H1 (cell line): ENCODE measurements around the gene HRH3. TPM values are rescaled to one million over a fixed set of nuclear protein-coding genes. Genes with fewer than 3 reads are reported as not detected.

Source experiments
- ATF2 ChIP-seq: IDR thresholded peaks from 2 replicates; pipeline ENCODE4 v1.6.1; 2012; ENCODE audit warnings: low read length, inconsistent platforms
- BACH1 ChIP-seq: IDR thresholded peaks from 2 replicates; pipeline ENCODE4 v1.6.1; 2012; ENCODE audit warnings: low read length, improper control_type of control experiment
- CEBPB ChIP-seq: IDR thresholded peaks from 2 replicates; pipeline ENCODE4 v1.6.1; 2012; ENCODE audit warnings: low read depth, low read length
- CHD1 ChIP-seq: IDR thresholded peaks from 2 replicates; pipeline ENCODE4 v1.6.1; 2012; ENCODE audit warnings: low read depth, low read length, improper control_type of control experiment
- CREB1 ChIP-seq: IDR thresholded peaks from 2 replicates; pipeline ENCODE4 v1.6.1; 2012; ENCODE audit warnings: inconsistent platforms
- GABPA ChIP-seq: IDR thresholded peaks from 2 replicates; pipeline ENCODE4 v1.6.1; 2011; ENCODE audit warnings: mild to moderate bottlenecking, low read length, moderate library complexity, borderline replicate concordance; ENCODE audit not compliant: insufficient read depth
- GTF2F1 ChIP-seq: IDR thresholded peaks from 2 replicates; pipeline ENCODE4 v1.6.1; 2012; ENCODE audit warnings: low read depth, low read length, improper control_type of control experiment, borderline replicate concordance
- HDAC2 ChIP-seq, 2 experiments: fragments of 300-600 bp in 1 of 2; sonication (generic) in 1 of 2; IDR thresholded peaks; 2 replicates each; pipeline ENCODE4 v1.6.1; 2011 to 2012; ENCODE audit warnings: low read depth in 2 of 2, low read length in 2 of 2, mild to moderate bottlenecking in 2 of 2, moderate library complexity in 2 of 2, borderline replicate concordance in 1 of 2, inconsistent platforms in 1 of 2
- KDM5A ChIP-seq: fragments of 200-600 bp; IDR thresholded peaks from 2 replicates; pipeline ENCODE4 v1.7.1; 2012; ENCODE audit warnings: mild to moderate bottlenecking, low read length, inconsistent platforms, mixed read lengths
- MAFK ChIP-seq: IDR thresholded peaks from 2 replicates; pipeline ENCODE4 v1.6.1; 2012; ENCODE audit warnings: low read depth, mild to moderate bottlenecking, improper control_type of control experiment, low read length
- POLR2AphosphoS5 ChIP-seq: IDR thresholded peaks from 2 replicates; pipeline ENCODE4 v1.6.1; 2011; ENCODE audit warnings: low read depth, low read length
- POU5F1 ChIP-seq: IDR thresholded peaks from 2 replicates; pipeline ENCODE4 v1.6.1; 2011; ENCODE audit warnings: low read depth, mild to moderate bottlenecking, low read length, moderate library complexity
- RAD21 ChIP-seq, 2 experiments: IDR thresholded peaks in 1 of 2; conservative IDR thresholded peaks in 1 of 2; 2 replicates each; pipeline ENCODE4 v1.6.1; 2011; ENCODE audit warnings: low read depth in 2 of 2, low read length in 2 of 2, improper control_type of control experiment in 1 of 2, inconsistent platforms in 1 of 2, mild to moderate bottlenecking in 1 of 2, moderate library complexity in 1 of 2
- SIRT6 ChIP-seq: IDR thresholded peaks from one replicate; pipeline ENCODE4 v1.7.1; 2012; ENCODE audit warnings: low read length, inconsistent platforms
- SIX5 ChIP-seq: IDR thresholded peaks from 2 replicates; pipeline ENCODE4 v1.6.1; 2011; ENCODE audit warnings: mild to moderate bottlenecking, low read depth, low read length
- SP1 ChIP-seq: IDR thresholded peaks from 2 replicates; pipeline ENCODE4 v1.6.1; 2011; ENCODE audit warnings: low read depth, low read length
- SP2 ChIP-seq: IDR thresholded peaks from 2 replicates; pipeline ENCODE4 v1.6.1; 2012; ENCODE audit warnings: mild to moderate bottlenecking, low read length, inconsistent platforms
- SP4 ChIP-seq: IDR thresholded peaks from 2 replicates; pipeline ENCODE4 v1.6.1; 2012; ENCODE audit warnings: low read length, inconsistent platforms
- SRF ChIP-seq: IDR thresholded peaks from 2 replicates; pipeline ENCODE4 v1.6.1; 2011; ENCODE audit warnings: mild to moderate bottlenecking, low read depth, low read length, moderate library complexity
- SUZ12 ChIP-seq: fragments of 200-600 bp; sonication (generic); IDR thresholded peaks from 2 replicates; pipeline ENCODE4 v1.6.1; 2012; ENCODE audit warnings: mild to moderate bottlenecking, inconsistent platforms, low read length, moderate library complexity, mixed read lengths
- TBP ChIP-seq: IDR thresholded peaks from 2 replicates; pipeline ENCODE4 v1.6.1; 2011; ENCODE audit warnings: low read depth, low read length, improper control_type of control experiment
- YY1 ChIP-seq: IDR thresholded peaks from 2 replicates; pipeline ENCODE4 v1.6.1; 2011; ENCODE audit warnings: low read depth, mild to moderate bottlenecking, low read length
- polyA plus RNA-seq, 7 experiments: library from polyadenylated mRNA; depleted of rRNA in 3 of 7; stranded (reverse) in 5 of 7; unstranded in 2 of 7; fragments of >200 nt in 5 of 7; fragments of 200-250 nt in 2 of 7; gene quantifications; 1 replicate in 5 of 7; 2 replicates in 1 of 7; 4 replicates in 1 of 7; pipeline versions ENCODE4 v1.2.1 to v1.2.3, GENCODE V29; 2011 to 2013; ENCODE audit warnings: missing spikeins in 2 of 7, mixed read lengths in 2 of 7
- total RNA-seq: library from RNA; stranded (reverse); fragmentation: NEBNext Ultra II Directional; extraction: Animal tissue kit (Norgen Biotek cat#: 25700); gene quantifications from 2 replicates; pipeline ENCODE4 v1.2.1, GENCODE V29; 2021

HRH3 gene
- total and polyA plus RNA-seq, 2 of the 8 experiments (the other 6 are each of a cell fraction or from before 2014, with no cell fraction given) = 2.0 to 4.5 TPM

GRCh38 chr20:62208795-62209755 lies 11.0 kb downstream of the HRH3 start (continued):
- TF ChIP-seq YY1 (0 out of 2 replicates have a peak, but pooled peaks have one; percentile 10), POLR2AphosphoS5 (no peak), SUZ12 (no peak), SRF (no peak), SP1 (no peak), ATF2 (peak; percentile 63; the same call in 1 of the 2 replicates), CEBPB (no peak), HDAC2 (IDR thresholded peaks at IDR 0.05; ENCODE audit: borderline replicate concordance in 1 of 2, low read depth in 2 of 2, low read length in 2 of 2) (no peak), GTF2F1 (no peak), KDM5A (no peak), SP4 (no peak), SP2 (no peak), TBP (peak; percentile 34; the same call in 1 of the 2 replicates), SIX5 (no peak), POU5F1 (no peak), MAFK (no peak), SIRT6 (no peak), BACH1 (no peak), CHD1 (no peak), GABPA (0 out of 2 replicates have a peak, but pooled peaks have one; percentile 46), CREB1 (peak; percentile 68), RAD21 (IDR thresholded peaks at IDR 0.05 in 1 of 2, conservative IDR thresholded peaks at IDR 0.05 in 1 of 2; ENCODE audit: low read depth in 2 of 2, low read length in 2 of 2) (peak; percentile 46 to 54)
